HG03060 (cell line): ENCODE results near the gene GLT6D1.
"Not testable (repeated sequence)": the region's sequence is repeated elsewhere in the genome, so short reads cannot be mapped to it uniquely, and the experiment has no call there.

Source experiments
- ATAC-seq: cut with Tn5 transposase; IDR thresholded peaks from one replicate; pipeline ENCODE4 v1.9.1; 2021; ENCODE audit warnings: low read depth, moderate number of reproducible peaks; ENCODE audit not compliant: unreplicated experiment

GLT6D1 gene, protein sequence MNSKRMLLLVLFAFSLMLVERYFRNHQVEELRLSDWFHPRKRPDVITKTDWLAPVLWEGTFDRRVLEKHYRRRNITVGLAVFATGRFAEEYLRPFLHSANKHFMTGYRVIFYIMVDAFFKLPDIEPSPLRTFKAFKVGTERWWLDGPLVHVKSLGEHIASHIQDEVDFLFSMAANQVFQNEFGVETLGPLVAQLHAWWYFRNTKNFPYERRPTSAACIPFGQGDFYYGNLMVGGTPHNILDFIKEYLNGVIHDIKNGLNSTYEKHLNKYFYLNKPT

DNA sequence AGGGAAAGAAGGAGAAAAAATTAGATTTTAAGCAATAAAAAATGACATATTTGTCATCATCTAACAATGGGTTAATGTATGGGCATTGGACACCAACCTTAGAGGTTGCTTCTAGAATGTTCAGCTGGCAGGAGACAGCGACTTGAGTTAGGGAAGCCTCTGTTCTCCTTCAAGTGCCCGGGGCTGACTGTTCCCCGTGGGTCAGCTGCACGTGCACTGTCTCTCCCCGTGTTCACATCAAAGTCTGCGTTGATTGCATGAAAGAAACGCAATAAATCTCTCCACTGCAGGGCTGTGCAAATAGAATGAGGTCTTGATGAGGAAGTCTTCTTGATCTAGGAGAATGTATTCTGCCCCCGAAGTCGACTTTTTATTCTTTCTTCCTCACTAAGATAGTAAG lies at the start of gene GLT6D1:
Gene GLT6D1 (minus strand): TSS at position 345 of the 400 bp plus-strand sequence. CDS start 353 bp downstream, outside the sequence.
- no peak for ATAC-seq

DNA sequence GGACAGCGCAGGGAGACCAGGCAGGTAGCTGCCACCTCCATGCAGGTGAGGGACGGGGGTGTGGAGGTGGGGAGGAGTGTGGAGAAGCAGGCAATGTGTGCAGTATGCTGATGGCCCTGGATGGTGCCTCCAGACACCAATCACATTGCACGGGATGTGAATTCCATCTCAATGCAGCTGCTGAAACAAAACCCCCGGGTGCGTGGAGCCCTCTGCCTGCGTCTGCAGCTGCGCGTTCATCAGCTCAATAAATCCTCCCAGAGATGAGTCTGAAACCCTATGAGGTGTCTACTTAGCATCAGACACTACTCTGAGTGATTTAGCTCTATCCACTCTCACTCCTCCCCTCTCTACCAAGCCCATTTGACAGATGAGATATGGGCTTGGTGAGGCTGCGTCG lies 49.7 kb upstream of the GLT6D1 start:
- no peak for ATAC-seq

DNA sequence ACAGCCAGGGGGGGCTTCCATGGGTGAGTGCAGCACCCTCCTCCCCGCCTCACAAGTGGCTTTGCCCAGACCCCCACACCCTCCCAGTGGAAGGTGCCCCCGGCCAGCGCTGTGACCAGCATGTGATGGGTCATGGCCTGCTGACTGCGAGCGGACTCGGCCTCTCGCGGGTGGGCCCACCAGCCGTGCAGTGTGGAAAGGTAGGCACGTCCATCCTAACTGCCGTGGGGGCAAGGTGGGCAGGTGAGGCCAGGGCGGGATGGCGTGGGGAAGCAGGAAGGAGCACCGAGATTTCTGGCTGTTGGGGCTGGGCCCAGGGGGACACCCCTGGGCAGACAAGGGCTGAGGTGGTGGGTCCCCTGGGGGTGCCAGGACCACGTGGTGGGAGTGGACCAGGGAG lies 47.9 kb upstream of the GLT6D1 start:
- ATAC-seq, result no peak

DNA sequence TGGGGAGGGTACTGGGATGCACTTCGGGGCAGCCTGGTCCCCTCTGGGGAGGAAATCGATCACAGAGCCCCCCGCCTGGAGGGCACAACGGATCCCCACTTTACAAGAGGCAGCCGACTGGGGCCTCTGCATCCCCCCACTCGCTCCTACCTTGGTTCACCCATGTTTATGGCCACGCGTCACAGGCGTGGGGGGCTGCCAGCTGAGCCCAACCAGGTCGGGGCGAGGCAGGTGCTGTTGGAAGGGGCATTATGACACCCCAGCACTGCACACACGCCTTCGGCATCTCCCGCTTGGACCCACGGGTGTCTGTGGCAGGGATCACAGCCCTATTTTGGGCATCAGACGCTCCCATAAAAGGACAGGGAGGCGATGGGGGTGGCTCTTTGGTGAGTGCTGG lies 45.4 kb upstream of the GLT6D1 start:
- no peak for ATAC-seq

DNA sequence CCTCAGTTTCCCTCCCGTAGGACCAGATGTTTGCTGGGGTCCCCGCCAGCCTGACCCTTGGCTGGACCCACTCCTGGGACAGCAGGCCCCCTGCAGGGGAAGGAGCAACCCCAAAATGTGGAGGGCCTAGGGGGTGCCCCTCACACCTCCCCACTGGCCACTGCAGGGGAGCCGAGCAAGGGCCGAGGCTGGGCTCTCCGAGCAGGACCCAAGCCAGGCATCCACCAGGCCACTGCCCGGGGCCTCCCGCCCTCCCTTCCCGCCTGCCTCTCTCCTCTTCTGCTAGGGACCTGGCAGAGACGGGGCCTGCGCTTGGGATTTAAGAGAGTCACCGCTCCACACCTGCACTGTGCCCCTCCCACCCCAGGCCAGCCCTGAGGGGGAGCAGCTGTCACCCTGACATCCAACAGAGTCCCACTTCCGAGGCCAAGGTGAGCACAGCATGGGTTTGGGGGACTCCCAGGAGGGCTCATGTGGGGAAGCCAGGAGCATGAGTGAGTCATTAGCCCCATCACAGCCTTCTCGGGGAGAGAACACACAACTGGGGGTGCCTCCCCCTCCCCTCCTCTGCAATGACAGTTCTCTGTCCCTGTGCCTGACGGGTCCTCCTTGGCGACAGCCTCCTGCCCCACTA lies 44.2 kb upstream of the GLT6D1 start:
- no peak for ATAC-seq

DNA sequence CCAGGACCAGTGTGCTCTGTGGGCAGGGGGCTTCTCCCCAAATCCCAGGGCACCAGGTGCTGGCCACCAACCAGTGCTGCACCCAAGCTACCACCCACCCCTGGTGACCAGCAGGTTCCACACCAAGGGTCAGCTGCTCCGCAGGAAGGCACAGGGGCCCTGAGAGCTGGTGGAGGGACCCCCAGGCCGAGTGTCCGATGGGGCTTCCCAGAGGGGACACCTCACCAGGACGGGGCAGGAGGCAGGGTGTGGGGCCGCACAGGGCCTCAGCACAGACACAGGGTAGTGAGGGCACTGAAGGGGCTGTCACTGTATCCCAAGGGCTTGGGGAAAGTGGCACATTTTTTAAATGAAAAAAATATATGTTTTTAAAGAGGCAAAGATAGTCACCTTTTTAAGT lies 41.8 kb upstream of the GLT6D1 start:
- ATAC-seq, result no peak

DNA sequence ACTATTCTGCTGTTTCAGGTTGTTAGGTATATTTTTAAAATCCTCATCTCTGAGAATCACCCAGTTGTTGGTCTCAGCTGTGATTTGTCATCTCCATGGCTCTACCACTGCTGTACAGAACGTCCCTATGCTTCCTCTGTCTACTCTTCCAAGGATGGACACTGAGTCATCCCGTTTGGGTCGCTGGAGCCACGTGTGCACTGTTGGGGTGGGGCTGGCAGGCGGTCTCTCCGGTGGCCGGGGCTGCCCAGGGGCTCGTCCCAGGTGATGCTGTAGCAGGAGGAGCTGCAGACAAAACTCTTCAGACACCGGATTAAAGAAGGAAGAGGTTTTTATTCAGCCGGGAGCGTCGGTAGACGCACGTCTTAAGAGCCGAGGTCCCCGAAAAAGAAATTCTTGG lies 40.7 kb upstream of the GLT6D1 start:
- no peak for ATAC-seq

DNA sequence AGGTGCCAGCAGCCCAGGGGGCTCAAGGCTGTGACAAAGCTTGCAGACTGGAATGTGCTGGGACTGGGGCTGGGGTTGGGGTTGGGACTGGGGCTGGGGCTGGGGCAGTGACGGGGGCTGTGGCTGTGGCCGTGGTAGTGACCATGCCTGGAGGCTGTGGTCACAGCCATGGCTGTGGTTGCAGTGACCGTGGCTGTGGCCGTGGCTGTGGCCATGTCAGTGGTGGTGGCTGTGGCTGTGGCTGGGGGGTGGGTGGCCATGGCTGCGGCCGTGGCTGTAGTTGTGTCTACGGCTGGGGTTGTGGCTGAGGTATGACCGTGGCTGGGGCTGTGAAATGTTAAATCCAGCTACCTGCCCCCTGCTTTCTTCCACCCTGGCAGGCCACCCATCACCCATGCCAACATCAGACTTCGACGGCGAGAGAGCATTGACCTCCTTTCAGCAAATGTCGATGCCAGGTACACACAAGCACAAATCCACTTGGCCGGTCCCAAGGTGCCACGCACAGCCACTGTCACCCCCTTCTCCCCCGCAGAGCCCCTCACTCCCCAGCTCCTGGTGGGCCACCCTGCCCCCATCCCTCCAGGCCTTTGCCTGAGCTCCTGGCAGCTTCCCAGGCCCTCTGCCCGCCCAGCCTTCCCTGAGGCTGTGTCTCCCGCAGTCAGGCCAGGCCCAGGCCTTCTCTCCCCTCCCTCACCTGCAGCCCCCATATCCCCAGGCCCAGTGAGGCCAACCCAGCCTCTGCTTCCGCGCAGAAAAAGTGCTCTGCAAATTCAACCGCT lies 39.1 kb upstream of the GLT6D1 start:
- no peak for ATAC-seq

DNA sequence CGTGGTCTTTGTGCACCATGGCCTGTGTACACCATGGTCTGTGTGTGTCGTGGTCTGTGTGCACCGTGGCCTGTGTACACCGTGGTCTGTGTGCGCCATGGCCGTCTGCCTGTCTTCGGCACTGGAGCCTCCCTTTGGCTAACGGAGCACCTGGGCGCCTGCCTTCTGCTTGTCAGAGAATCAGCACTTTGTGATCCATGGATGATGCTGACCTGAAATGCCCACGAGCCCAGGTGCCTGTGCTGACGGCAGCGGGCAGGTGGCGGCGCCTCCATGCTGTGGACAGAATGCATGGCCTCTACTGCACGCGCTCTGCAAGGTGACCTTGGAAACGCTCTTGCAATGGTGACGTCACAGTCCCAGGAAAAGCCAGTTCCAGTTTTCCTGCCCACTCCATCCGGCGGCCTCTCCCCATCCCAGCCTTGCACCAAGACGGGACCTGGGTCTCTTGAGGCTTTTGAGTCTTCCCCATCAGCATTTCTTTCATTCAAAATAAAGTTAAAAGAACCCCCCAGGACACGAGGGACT lies 38.4 kb upstream of the GLT6D1 start:
- ATAC-seq, result no peak

DNA sequence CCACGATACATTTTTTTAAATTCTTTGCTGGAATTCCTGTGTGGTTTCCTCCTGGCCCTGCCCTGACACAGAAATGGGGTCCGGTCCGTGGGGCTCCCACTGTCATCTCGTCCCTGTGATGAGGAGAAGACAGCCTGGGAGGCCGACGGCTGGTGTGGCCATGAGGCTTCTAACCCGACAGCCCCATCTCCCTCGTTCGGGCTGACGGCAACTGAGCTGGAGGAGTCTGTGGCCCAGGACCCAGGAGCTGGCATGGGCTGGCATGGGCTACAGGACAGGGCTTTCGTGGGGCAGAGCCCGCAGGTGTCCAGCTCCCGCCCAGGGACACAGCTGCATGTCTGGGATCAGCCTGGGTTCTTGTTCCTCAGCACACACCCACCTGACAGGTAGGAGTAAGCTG lies 37.6 kb upstream of the GLT6D1 start:
- ATAC-seq, result no peak

DNA sequence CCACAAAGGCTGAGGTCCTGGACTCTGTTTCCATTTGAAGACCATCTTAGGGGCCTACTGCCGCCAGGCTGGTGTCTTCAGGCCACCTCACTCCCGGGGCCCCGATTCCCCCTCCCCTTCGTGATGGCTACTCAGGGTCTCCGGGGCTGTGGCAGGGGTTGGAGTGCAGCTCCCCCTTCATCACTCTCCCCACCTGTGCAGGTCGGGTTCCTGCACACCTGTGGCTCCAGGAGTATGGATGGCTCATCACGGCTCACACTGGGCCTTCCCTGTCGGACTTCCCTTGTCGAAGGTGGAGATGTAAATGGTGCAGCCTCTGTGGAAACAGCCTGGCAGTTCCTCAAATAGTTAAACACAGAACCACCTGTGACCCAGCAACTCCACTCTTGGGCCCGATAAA lies 35.6 kb upstream of the GLT6D1 start:
- ATAC-seq, result no peak

DNA sequence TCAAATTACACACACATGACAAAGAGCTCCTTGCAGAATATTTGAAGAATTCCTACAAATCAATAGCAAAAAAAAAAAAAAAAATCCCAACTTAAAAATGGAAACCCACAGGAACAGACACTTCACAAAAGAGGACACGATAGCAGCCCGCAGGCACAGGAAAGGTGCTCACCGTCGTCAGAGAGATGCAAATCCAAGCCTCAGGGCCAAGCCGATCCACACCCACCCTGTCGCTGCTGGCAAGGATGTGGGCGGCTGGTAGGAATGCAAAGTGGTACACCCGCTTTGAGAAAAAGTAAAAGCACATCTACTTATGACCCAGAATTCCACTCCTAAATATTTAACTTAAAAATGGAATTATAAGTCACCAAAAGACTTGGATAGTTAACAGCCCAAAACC lies 34.6 kb upstream of the GLT6D1 start:
- no peak for ATAC-seq

DNA sequence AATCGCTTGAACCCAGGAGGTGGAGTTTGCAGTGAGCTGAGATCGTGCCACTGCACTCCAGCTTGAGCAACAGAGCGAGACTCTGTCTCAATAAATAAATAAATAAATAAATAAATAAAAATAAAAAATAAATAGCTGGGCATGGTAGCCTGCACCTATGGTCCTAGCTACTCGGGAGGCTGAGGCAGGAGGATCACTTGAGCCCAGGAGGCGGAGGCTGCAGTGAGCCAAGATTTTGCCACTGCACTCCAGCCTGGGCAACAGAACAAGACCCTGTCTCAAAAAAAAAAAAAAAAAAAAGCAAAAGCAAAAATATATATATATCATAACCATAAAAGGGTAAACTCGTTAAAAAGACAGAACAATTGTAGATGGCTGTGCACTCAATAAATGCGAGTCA lies 33.4 kb upstream of the GLT6D1 start:
- not testable (repeated sequence) for ATAC-seq

DNA sequence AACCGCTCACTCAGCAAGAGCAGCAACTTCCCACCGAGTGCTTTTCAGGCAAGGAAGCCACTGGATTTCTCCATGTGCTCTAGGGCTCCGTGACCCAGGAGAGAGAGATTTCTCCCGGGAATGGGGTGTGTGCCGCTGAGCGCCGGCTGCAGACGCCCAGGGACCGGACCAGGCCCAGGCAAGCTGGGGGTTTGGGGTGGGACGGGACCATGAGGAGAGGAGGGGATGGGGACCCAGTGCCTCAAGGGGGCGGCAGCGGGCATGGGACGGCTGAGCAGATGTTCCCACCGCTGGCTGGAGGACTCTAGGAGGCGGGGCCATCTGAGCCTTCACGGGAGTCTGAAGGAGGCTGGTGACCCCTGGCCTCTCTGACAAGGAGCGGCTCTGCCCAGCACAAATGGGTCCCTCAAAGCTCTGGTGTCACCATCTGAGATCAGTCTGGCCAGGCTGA lies 32.3 kb upstream of the GLT6D1 start:
- no peak for ATAC-seq

DNA sequence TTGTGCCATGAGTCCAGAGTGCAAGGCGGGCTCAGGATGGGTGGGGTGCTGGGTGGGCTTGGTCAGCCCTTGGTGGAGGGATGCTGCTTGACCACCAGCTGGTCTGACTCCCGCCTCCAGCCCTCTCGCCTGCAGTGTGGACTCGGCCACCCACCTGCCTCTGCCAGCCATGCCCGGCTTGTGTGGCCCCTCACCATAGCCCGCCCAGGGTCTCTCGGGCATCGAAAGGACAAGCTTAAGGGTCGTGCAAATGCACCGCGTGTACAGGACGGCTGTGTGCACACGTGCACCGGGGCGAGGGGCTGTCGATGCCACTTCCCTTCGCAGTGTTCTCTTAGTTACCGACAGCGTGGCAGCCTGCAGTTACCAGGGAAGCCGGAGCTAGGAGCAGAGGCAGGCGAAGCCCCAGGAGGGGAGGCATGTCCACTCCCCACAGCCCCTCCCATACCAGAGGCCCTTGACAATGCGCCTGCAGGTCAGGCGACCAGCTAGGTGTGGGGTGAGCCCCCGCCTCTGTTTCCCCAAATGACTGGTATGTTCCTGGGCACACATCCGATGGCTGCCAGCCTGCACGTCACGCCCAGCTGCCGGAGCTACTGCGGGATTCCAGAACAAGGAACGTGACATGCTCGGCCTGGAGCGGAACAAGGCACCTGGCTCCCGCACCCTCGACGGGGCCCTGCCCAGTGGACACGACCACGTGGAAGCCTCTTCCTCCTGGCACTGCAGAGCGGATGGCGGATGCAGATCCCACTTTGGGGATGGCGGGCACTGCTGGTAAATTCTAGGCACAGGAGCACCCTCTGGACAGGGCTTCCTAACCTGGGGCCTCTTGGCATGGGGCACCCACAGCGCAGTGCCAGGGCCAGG lies 31.6 kb upstream of the GLT6D1 start:
- ATAC-seq, result no peak

DNA sequence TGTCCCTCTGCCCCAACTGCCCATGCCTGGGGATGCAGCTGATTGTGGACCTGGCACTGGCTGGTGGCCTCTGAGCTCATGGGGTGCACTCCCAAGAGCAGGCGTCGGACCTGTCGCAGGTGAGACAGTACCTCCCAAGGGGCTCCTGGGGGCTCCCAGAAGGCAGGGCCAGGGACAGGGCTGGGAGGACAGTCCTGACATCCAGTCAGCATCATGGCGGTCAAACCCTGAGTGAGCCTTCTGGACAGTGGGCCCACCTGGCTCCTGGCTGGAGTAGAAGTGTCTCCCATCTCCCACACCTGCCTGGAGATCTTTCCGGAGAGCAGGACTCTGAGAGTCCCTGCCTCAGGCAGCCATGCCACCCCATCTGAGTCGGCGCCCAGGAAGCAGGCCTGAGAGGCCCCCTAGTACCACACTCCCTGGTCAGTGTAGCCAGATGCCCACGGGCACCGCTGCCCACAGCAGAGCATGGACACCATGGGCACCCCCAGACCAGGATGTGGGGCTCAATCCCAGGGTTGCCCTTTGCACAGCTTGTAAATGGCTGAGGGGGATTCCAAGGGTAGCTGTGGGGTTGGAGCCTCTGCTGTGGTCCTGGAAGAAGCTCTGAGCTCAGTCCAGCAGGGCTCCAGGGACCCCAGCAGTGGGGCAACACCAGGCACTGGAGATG lies 30.4 kb upstream of the GLT6D1 start:
- no peak for ATAC-seq

DNA sequence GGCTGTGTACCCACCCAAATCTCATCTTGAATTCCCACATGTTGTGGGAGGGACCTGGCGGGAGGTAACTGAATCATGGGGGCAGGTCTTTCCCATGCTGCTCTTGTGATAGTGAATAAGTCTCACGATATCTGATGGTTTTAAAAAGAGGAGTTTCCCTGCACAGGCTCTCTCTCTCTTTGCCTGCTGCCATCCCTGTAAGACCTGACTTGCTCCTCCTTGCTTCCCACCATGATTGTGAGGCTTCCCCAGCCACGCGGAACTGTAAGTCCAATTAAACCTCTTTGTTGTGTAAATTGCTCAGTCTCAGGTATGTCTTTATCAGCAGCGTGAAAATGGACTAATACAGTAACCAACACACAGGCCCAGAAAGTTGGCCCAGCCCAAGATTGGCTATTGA lies 29.7 kb upstream of the GLT6D1 start:
- ATAC-seq, result not testable (repeated sequence)

DNA sequence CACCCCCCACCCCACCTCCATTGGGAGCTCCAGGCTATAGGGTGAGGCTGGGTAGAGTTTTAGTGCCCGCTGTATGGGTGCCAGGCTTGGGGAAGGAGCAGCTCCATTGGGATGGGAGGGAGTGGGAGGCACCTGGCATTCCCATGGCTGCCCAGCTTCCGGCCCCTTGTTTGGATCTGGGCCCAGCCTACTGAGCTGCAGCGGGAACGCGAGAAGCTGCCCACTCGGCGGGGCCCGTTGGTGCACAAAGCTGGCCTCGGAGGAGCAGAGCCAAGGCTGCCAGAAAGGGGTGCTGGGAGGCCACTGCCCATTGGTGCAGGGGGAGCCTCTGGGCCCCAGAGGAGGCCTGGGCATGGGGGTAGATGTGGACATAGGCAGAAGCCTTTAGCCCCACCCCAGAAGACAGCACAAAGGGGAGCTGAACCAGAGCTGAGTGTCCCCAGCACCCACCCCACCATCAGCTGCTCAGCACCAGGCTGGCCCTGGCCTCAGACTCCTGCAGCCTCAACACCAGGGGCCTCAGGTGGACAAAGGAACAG lies 28.2 kb upstream of the GLT6D1 start:
- no peak for ATAC-seq
